Lower leg skin (tissue), 4 donors: Measurements from ENCODE around the gene NINJ2. TPM values are rescaled to one million over a fixed set of nuclear protein-coding genes. Genes with fewer than 3 reads are reported as not detected.

Source experiments
- DNase-seq, 2 donors: peaks; one replicate each; pipeline ENCODE4 v3.0.0-alpha.2; 2019; ENCODE audit warnings: low spot score in 2 of 2
- H3K4me3 ChIP-seq: fragments of 200-600 bp; sonication (generic); 2 replicates; pipeline ENCODE4 v1.5.1; 2017; ENCODE audit warnings: mild to moderate bottlenecking, low read depth; ENCODE audit not compliant: poor library complexity, severe bottlenecking
- CTCF ChIP-seq, 3 donors: fragments of 450-650 bp; IDR thresholded peaks; one replicate each; pipeline ENCODE4 v1.5.1; 2016; ENCODE audit warnings: antibody characterized with exemption in 3 of 3, mild to moderate bottlenecking in 3 of 3, moderate library complexity in 2 of 3
- POLR2A ChIP-seq, 2 donors: fragments of 450-650 bp; IDR thresholded peaks; one replicate each; pipeline ENCODE4 v1.6.1; 2016 to 2017; ENCODE audit warnings: antibody characterized with exemption in 2 of 2, mild to moderate bottlenecking in 1 of 2, moderate library complexity in 1 of 2
- WGBS, 2 donors: methylation state at CpG; one replicate each; pipeline ENCODE4 v1.1.5; 2018; 5-methylcytosine and 5-hydroxymethylcytosine counted together
- intact Hi-C: fragments of 100-400 bp; cut with DNase I; formaldehyde crosslinking; loops from one replicate; pipeline ENCODE4 v1.15.0; 2023; ENCODE audit warnings: low total_unique reads
- total RNA-seq, 4 donors: library from RNA; depleted of rRNA; stranded (reverse); fragments of >200 nt; gene quantifications; one replicate each; pipeline ENCODE4 v1.1.0, GENCODE V29; 2016

NINJ2 gene
- total RNA-seq, 4 donors from 2014 or later: 4.5 to 30.8 (median 11.5) TPM

DNA sequence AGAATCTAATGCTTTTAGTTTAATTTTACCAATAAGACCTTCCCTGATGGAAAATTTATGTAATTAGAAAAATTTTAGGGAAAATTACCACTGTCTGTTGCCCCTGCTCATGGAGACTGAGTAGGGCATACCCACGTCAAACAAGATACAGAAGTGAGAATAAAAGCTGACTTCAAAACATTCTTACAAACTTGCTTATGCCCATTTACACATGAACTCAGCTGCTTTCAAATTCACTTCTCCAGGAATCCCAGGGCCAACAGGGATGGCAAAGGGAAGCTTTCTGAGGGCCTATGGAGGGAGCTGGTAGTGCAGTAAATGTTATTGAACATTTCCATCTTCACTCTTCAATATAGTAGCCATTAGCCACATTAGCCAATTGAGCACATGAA, 4.8 kb upstream of the NINJ2 start:
- intact Hi-C loops: no loop called here
- H3K4me3 ChIP-seq: no peak overlapping the region
- DNase-seq: no peak
- WGBS, 2 donors: 76 to 82% methylated on average over 1 of the region's 1 CpG
- TF ChIP-seq CTCF (IDR thresholded peaks at IDR 0.05): no peak
- no peak for TF ChIP-seq POLR2A (IDR thresholded peaks at IDR 0.05)

DNA sequence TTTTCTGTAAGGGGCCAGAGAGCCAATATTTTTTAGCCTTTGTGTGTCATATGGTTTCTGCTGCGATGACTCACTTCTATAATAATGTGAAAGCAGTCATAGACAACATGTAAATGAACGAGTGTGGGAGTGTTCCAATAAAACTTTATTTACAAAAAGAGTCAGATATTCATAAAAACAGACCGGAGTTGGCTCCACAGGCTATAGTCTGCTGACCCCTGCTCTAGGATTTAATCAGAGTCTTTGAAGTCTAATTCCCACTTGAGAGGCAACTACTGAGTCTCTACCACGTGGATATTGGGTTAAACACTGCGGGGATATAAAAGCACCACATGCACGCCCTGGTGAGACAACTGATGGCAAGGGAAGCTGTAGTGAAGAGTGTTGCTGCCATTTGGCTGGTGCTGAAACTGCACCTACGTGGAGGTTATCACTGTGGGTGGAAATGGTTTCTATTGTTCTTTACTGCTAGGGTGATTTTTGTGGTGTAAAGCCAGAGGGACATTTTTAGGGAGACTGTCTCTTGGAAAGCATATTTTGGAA, 3.6 kb upstream of the NINJ2 start:
- 69% methylated on average over 7 of the region's 7 CpGs for WGBS, 2 donors
- H3K4me3 ChIP-seq: no peak overlapping the region
- intact Hi-C loops: no loop called here
- TF ChIP-seq CTCF (IDR thresholded peaks at IDR 0.05) (no peak), POLR2A (IDR thresholded peaks at IDR 0.05) (no peak)
- DNase-seq: peak in 1 of 2 donors; percentile 70

DNA sequence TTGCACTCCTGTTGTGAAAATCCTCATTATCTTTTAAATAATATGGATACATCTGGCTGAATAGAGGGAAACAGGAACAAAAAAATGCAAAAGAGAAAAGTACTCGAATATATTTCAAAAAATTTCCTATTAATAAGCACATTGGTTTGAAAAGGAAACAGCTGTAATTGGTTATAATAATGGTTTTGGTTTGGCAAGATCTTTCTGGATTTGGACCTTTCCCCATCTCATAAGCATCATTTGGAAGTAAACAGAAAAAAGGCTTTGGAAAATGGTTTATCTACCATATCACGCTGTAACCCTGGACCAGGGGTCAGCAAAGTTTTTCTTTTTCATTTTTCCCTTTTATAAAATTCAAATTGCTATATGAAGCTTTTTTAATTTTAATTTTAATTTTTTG, 2.8 kb upstream of the NINJ2 start:
- intact Hi-C loops: no loop called here
- no peak for TF ChIP-seq POLR2A (IDR thresholded peaks at IDR 0.05)
- no peak for TF ChIP-seq CTCF (IDR thresholded peaks at IDR 0.05)
- H3K4me3 ChIP-seq: no peak overlapping the region
- no peak for DNase-seq
- WGBS, 2 donors: 48 to 63% methylated on average over 2 of the region's 2 CpGs

DNA sequence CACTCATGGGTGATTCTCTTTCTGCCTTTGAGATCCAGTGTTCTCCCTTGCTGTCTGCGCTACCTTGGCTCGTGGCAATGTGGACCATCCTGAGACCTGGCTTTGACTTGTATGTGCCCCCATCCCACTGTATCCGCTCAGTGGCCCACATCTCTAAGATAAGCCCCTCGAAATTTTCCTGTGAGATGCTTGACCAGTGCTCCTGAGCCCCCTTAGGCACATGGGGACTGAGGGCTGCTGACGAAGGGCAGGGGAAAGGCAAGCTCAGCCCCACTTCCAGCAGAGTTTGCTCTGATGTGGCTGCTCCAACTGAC, 1.5 kb upstream of the NINJ2 start:
- DNase-seq: peak in 1 of 2 donors; percentile 61
- TF ChIP-seq CTCF (IDR thresholded peaks at IDR 0.05) (no peak), POLR2A (IDR thresholded peaks at IDR 0.05) (no peak)
- 98 to 100% methylated on average over 5 of the region's 5 CpGs for WGBS, 2 donors
- intact Hi-C loops: no loop called here
- H3K4me3 ChIP-seq: no peak overlapping the region

- WGBS, 2 donors: 73 to 81% methylated on average over 13 of the region's 13 CpGs
- no peak for TF ChIP-seq CTCF (IDR thresholded peaks at IDR 0.05)
- TF ChIP-seq POLR2A (IDR thresholded peaks at IDR 0.05): no peak
- peak in 1 of 2 donors; percentile 76 for DNase-seq
- H3K4me3 ChIP-seq: no peak overlapping the region
- intact Hi-C loops: no loop called here
Measured at GRCh38 chr12:664075-664778, 982 bp upstream of the NINJ2 start.
